Breast epithelium (tissue), 3 donors: ENCODE measurements around the gene PCBP3.

Experiments used
- POLR2A ChIP-seq: fragments of 450-650 bp; IDR thresholded peaks from one replicate; pipeline ENCODE4 v1.6.1; 2016; ENCODE audit warnings: antibody characterized with exemption, mild to moderate bottlenecking, moderate library complexity
- POLR2AphosphoS5 ChIP-seq, 3 donors: sonication (generic); formaldehyde crosslinking; IDR thresholded peaks; one replicate each; pipeline ENCODE4 v1.6.1; 2017; ENCODE audit warnings: antibody characterized with exemption in 3 of 3
- TF ChIP-seq, protein P1 (sequence below), 3 donors: fragments of 450-650 bp; IDR thresholded peaks; one replicate each; pipeline ENCODE4 v1.5.1; 2016 to 2017; ENCODE audit warnings: antibody characterized with exemption in 3 of 3, mild to moderate bottlenecking in 3 of 3, moderate library complexity in 3 of 3

DNA sequence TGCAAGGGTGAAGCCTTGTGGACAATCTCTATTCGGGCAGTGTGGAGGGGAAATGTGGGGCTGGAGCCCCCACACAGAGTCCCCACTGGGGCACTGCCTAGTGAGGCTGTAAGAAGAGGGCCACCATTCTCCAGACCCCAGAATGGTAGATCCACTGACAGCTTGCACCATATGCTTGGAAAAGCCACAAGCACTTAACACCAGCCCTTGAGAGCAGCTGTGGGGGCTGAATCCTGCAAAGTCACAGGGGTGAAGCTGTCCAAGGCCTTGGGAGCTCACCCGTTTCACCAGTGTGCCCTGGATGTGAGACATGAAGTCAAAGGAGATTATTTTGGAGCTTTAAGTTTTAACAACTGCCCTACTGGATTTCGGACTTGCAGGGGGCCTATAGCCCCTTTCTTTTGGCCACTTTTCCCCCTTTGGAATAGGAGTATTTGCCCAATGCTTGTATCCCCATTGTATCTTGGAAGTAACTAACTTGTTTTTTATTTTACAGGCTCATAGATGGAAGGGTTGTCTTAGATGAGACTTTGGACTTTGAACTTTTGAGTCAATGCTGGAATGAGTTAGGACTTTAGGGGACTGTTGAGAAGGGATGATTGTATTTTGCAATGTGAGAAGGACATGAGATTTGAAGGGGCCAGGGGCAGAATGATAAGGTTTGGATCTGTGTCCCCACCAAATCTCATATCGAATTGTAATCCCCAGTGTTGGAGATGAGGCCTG lies 321.7 kb downstream of the PCBP3 start:
- TF ChIP-seq POLR2AphosphoS5 (IDR thresholded peaks at IDR 0.05), result no peak
- TF ChIP-seq, protein P1, sequence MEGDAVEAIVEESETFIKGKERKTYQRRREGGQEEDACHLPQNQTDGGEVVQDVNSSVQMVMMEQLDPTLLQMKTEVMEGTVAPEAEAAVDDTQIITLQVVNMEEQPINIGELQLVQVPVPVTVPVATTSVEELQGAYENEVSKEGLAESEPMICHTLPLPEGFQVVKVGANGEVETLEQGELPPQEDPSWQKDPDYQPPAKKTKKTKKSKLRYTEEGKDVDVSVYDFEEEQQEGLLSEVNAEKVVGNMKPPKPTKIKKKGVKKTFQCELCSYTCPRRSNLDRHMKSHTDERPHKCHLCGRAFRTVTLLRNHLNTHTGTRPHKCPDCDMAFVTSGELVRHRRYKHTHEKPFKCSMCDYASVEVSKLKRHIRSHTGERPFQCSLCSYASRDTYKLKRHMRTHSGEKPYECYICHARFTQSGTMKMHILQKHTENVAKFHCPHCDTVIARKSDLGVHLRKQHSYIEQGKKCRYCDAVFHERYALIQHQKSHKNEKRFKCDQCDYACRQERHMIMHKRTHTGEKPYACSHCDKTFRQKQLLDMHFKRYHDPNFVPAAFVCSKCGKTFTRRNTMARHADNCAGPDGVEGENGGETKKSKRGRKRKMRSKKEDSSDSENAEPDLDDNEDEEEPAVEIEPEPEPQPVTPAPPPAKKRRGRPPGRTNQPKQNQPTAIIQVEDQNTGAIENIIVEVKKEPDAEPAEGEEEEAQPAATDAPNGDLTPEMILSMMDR (IDR thresholded peaks at IDR 0.05), result no peak
- TF ChIP-seq POLR2A, result no peak
